GM18519 (cell line): Measurements from ENCODE around the gene C4B.

Experiments
- ATAC-seq: cut with Tn5 transposase; IDR thresholded peaks from one replicate; pipeline ENCODE4 v1.9.1; 2021; ENCODE audit warnings: mild to moderate bottlenecking, moderate library complexity; ENCODE audit not compliant: unreplicated experiment, low FRiP score

The C4B gene

GRCh38 chr6:32074996-32075532, 60.5 kb downstream of the C4B start:
- ATAC-seq, result no peak

GRCh38 chr6:32075781-32076180, 61.2 kb downstream of the C4B start:
- no peak for ATAC-seq

GRCh38 chr6:32076321-32076809, 61.8 kb downstream of the C4B start:
- ATAC-seq, result no peak

- ATAC-seq, result no peak
These were observed 65.1 kb downstream of the C4B start for GRCh38 chr6:32079566-32080290.

GRCh38 chr6:32081168-32081990, 66.8 kb downstream of the C4B start:
- ATAC-seq, result no peak

GRCh38 chr6:32082478-32082877, 67.9 kb downstream of the C4B start:
- ATAC-seq, result no peak

- ATAC-seq, result no peak
These were observed 68.3 kb downstream of the C4B start for GRCh38 chr6:32082935-32083334.

- no peak for ATAC-seq
These were observed 69.5 kb downstream of the C4B start for GRCh38 chr6:32083812-32084768.

- ATAC-seq, result no peak
These were observed 70.2 kb downstream of the C4B start for GRCh38 chr6:32084780-32085179.
